HepG2 (cell line): ENCODE measurements around the gene ZMAT2. TPM values are rescaled to one million over a fixed set of nuclear protein-coding genes. Genes with fewer than 3 reads are reported as not detected.

ENCODE experiments used
- AHR ChIP-seq: IDR thresholded peaks from 2 replicates; pipeline ENCODE4 v1.6.1; 2018; ENCODE audit warnings: missing genetic modification reagents, missing compliant biosample characterization
- ATRX ChIP-seq: sonication (generic); formaldehyde crosslinking; IDR thresholded peaks from 2 replicates; pipeline ENCODE4 v1.4.0; 2020; ENCODE audit warnings: missing genetic modification reagents, borderline replicate concordance
- DNMT3B ChIP-seq: conservative IDR thresholded peaks from 2 replicates; pipeline ENCODE4 v1.6.1; 2016; ENCODE audit warnings: missing biosample characterization, control low read depth
- FOXK1 ChIP-seq: sonication (generic); formaldehyde crosslinking; IDR thresholded peaks from 2 replicates; pipeline ENCODE4 v1.4.0; 2020; ENCODE audit warnings: low read depth, missing genetic modification reagents, borderline replicate concordance
- HNRNPL ChIP-seq: fragments of 200-400 bp; formaldehyde crosslinking; IDR thresholded peaks from 2 replicates; pipeline ENCODE4 v1.6.1; 2017; ENCODE audit warnings: mild to moderate bottlenecking, low read depth, low read length
- KLF13 ChIP-seq: sonication (generic); formaldehyde crosslinking; IDR thresholded peaks from 2 replicates; pipeline ENCODE4 v1.4.0; 2020; ENCODE audit warnings: mild to moderate bottlenecking, missing genetic modification reagents
- LCORL ChIP-seq, 2 experiments: fragments of 450-650 bp in 1 of 2; sonication (generic) in 1 of 2; formaldehyde crosslinking in 1 of 2; IDR thresholded peaks; 2 replicates each; pipeline versions ENCODE4 v1.5.0 to v1.6.1; 2017 to 2020; ENCODE audit warnings: antibody characterized with exemption in 1 of 2, missing genetic modification reagents in 1 of 2
- MYC ChIP-seq: sonication (generic); formaldehyde crosslinking; IDR thresholded peaks from 2 replicates; pipeline ENCODE4 v1.9.0; 2021; ENCODE audit warnings: missing genetic modification reagents, borderline replicate concordance
- RBAK ChIP-seq: sonication (generic); formaldehyde crosslinking; IDR thresholded peaks from 2 replicates; pipeline ENCODE4 v1.5.1; 2020; ENCODE audit warnings: mild to moderate bottlenecking, missing genetic modification reagents
- RFX1 ChIP-seq: fragments of 450-650 bp; IDR thresholded peaks from 2 replicates; pipeline ENCODE4 v1.6.1; 2017
- RFX3 ChIP-seq: IDR thresholded peaks from 2 replicates; pipeline ENCODE4 v1.6.1; 2016; ENCODE audit warnings: missing biosample characterization, missing genetic modification reagents
- TAF15 ChIP-seq: fragments of 200-400 bp; formaldehyde crosslinking; IDR thresholded peaks from one replicate; pipeline ENCODE4 v1.6.1; 2018; ENCODE audit warnings: mild to moderate bottlenecking, low read depth, low read length; ENCODE audit not compliant: poor library complexity, severe bottlenecking
- TFDP2 ChIP-seq: sonication (generic); formaldehyde crosslinking; IDR thresholded peaks from 2 replicates; pipeline ENCODE4 v1.4.0; 2020; ENCODE audit warnings: missing genetic modification reagents
- ZBED4 ChIP-seq: sonication (generic); formaldehyde crosslinking; IDR thresholded peaks from 2 replicates; pipeline ENCODE4 v1.4.0; 2020; ENCODE audit warnings: missing genetic modification reagents, borderline replicate concordance
- ZNF12 ChIP-seq: sonication (generic); formaldehyde crosslinking; IDR thresholded peaks from 2 replicates; pipeline ENCODE4 v1.5.0; 2020; ENCODE audit warnings: missing genetic modification reagents
- ZNF274 ChIP-seq: sonication (generic); formaldehyde crosslinking; IDR thresholded peaks from 2 replicates; pipeline ENCODE4 v1.5.1; 2020; ENCODE audit warnings: mild to moderate bottlenecking, missing genetic modification reagents
- ZNF282 ChIP-seq: fragments of 450-650 bp; IDR thresholded peaks from 2 replicates; pipeline ENCODE4 v1.6.1; 2018; ENCODE audit not compliant: partially characterized antibody
- ZNF839 ChIP-seq: sonication (generic); formaldehyde crosslinking; IDR thresholded peaks from 2 replicates; pipeline ENCODE4 v1.4.0; 2020; ENCODE audit warnings: missing genetic modification reagents, mild to moderate bottlenecking, borderline replicate concordance
- polyA plus RNA-seq, 8 experiments: library from polyadenylated mRNA; depleted of rRNA in 3 of 8; stranded (reverse) in 7 of 8; unstranded in 1 of 8; fragments of >200 nt; fragmentation: Illumina TruSeq in 4 of 8; extraction: Trizol in 4 of 8; gene quantifications; 2 replicates each; pipeline versions ENCODE4 v1.2.1 to v1.2.3, GENCODE V29; 2011 to 2016; ENCODE audit warnings: low read depth in 4 of 8, missing spikeins in 1 of 8, mixed read lengths in 1 of 8; ENCODE audit not compliant: insufficient read depth in 1 of 8
- total RNA-seq, 5 experiments: library from RNA; depleted of rRNA; stranded (reverse); fragments of >200 nt; fragmentation: Illumina TruSeq; extraction: Trizol; gene quantifications; 2 replicates each; pipeline ENCODE4 v1.2.3, GENCODE V29; 2016; ENCODE audit warnings: low read depth in 1 of 5
- TF ChIP-seq, protein P1 (sequence below): sonication (generic); formaldehyde crosslinking; IDR thresholded peaks from 2 replicates; pipeline ENCODE4 v1.4.0; 2020; ENCODE audit warnings: missing genetic modification reagents
- TF ChIP-seq, protein P2 (sequence below): IDR thresholded peaks from 2 replicates; pipeline ENCODE4 v1.6.1; 2016; ENCODE audit warnings: low read depth, borderline replicate concordance
- TF ChIP-seq, protein P3 (sequence below): sonication (generic); formaldehyde crosslinking; IDR thresholded peaks from 2 replicates; pipeline ENCODE4 v1.4.0; 2020; ENCODE audit warnings: missing genetic modification reagents

Gene ZMAT2
- total and polyA plus RNA-seq, 2 of the 13 experiments (the other 11 are each of a cell fraction or from before 2014, with no cell fraction given) = 35.4 to 92.8 TPM

GRCh38 chr5:140690941-140691924 is 9.0 kb upstream of the ZMAT2 start, which contains the start of the genes HARS1 and HARS2 (continued):
- peak; percentile 60; the same call in 1 of the 2 replicates for TF ChIP-seq ZBED4 (CRISPR knock-in tag)
- no peak for TF ChIP-seq DNMT3B
- TF ChIP-seq TFDP2 = 0 out of 2 replicates have a peak, but pooled peaks have one; percentile 50
- TF ChIP-seq ZNF282 = no peak
- TF ChIP-seq, protein P1, sequence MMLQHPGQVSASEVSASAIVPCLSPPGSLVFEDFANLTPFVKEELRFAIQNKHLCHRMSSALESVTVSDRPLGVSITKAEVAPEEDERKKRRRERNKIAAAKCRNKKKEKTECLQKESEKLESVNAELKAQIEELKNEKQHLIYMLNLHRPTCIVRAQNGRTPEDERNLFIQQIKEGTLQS (CRISPR knock-in tag) = 0 out of 2 replicates have a peak, but pooled peaks have one; percentile 10
- peak; percentile 17; the same call in 1 of the 2 replicates for TF ChIP-seq AHR (CRISPR knock-in tag)
- TF ChIP-seq RFX3 (CRISPR knock-in tag) = no peak
- TF ChIP-seq, protein P2, sequence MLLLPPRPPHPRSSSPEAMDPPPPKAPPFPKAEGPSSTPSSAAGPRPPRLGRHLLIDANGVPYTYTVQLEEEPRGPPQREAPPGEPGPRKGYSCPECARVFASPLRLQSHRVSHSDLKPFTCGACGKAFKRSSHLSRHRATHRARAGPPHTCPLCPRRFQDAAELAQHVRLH = peak; percentile 96; the same call in 1 of the 2 replicates
- no peak for TF ChIP-seq TAF15
- peak; percentile 62; the same call in 1 of the 2 replicates for TF ChIP-seq LCORL (IDR thresholded peaks at IDR 0.05)
- TF ChIP-seq LCORL (CRISPR knock-in tag; IDR thresholded peaks at IDR 0.05) = peak; percentile 42; the same call in 1 of the 2 replicates
- TF ChIP-seq, protein P3, sequence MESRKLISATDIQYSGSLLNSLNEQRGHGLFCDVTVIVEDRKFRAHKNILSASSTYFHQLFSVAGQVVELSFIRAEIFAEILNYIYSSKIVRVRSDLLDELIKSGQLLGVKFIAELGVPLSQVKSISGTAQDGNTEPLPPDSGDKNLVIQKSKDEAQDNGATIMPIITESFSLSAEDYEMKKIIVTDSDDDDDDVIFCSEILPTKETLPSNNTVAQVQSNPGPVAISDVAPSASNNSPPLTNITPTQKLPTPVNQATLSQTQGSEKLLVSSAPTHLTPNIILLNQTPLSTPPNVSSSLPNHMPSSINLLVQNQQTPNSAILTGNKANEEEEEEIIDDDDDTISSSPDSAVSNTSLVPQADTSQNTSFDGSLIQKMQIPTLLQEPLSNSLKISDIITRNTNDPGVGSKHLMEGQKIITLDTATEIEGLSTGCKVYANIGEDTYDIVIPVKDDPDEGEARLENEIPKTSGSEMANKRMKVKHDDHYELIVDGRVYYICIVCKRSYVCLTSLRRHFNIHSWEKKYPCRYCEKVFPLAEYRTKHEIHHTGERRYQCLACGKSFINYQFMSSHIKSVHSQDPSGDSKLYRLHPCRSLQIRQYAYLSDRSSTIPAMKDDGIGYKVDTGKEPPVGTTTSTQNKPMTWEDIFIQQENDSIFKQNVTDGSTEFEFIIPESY (CRISPR knock-in tag) = no peak
- TF ChIP-seq KLF13 (CRISPR knock-in tag) = peak; percentile 94; the same call in 1 of the 2 replicates
- peak; percentile 65; the same call in 1 of the 2 replicates for TF ChIP-seq HNRNPL
- peak; percentile 76; the same call in 1 of the 2 replicates for TF ChIP-seq ZNF839 (CRISPR knock-in tag)
- no peak for TF ChIP-seq RBAK (CRISPR knock-in tag)
- TF ChIP-seq RFX1 = no peak
- TF ChIP-seq ZNF12 (CRISPR knock-in tag) = no peak
- TF ChIP-seq ATRX (CRISPR knock-in tag) = 0 out of 2 replicates have a peak, but pooled peaks have one; percentile 36
- TF ChIP-seq ZNF274 (CRISPR knock-in tag) = peak; percentile 54; the same call in 1 of the 2 replicates
- peak; percentile 91 for TF ChIP-seq MYC (CRISPR knock-in tag)
- TF ChIP-seq FOXK1 (CRISPR knock-in tag) = peak; percentile 59; the same call in 1 of the 2 replicates
